Tibial nerve (tissue), 4 donors: ENCODE results near the gene NABP2.

Experiments
- CTCF ChIP-seq, 5 experiments: fragments of 200-600 bp in 3 of 5; fragments of 450-650 bp in 2 of 5; sonication (generic) in 3 of 5; IDR thresholded peaks; one replicate each; pipeline ENCODE4 v1.5.1; 2016 to 2019; ENCODE audit warnings: antibody characterized with exemption in 5 of 5, mild to moderate bottlenecking in 3 of 5, moderate library complexity in 2 of 5
- EP300 ChIP-seq, 2 donors: sonication (generic); formaldehyde crosslinking; IDR thresholded peaks; one replicate each; pipeline ENCODE4 v1.6.1; 2017; ENCODE audit warnings: antibody characterized with exemption in 2 of 2, mild to moderate bottlenecking in 1 of 2
- POLR2A ChIP-seq, 2 donors: fragments of 450-650 bp; IDR thresholded peaks; one replicate each; pipeline ENCODE4 v1.6.1; 2017; ENCODE audit warnings: antibody characterized with exemption in 2 of 2, mild to moderate bottlenecking in 2 of 2, moderate library complexity in 2 of 2

GRCh38 chr12:56212361-56212760 lies 11.8 kb upstream of the NABP2 start:
- TF ChIP-seq POLR2A (IDR thresholded peaks at IDR 0.05) (no peak), CTCF (IDR thresholded peaks at IDR 0.05) (no peak), EP300 (IDR thresholded peaks at IDR 0.05) (no peak)
